DMS53 treated with DMSO at 0.1 percent for 48 hours (cell line): ENCODE measurements around the gene RXRA.

Experiments used
- DNase-seq: peaks from one replicate; lab custom pipeline; 2025; ENCODE audit not compliant: unreplicated experiment; lab: John Stamatoyannopoulos, UW

RXRA gene

GRCh38 chr9:134322781-134323241 lies 3.4 kb upstream of the RXRA start:
- DNase-seq = no peak

DNA sequence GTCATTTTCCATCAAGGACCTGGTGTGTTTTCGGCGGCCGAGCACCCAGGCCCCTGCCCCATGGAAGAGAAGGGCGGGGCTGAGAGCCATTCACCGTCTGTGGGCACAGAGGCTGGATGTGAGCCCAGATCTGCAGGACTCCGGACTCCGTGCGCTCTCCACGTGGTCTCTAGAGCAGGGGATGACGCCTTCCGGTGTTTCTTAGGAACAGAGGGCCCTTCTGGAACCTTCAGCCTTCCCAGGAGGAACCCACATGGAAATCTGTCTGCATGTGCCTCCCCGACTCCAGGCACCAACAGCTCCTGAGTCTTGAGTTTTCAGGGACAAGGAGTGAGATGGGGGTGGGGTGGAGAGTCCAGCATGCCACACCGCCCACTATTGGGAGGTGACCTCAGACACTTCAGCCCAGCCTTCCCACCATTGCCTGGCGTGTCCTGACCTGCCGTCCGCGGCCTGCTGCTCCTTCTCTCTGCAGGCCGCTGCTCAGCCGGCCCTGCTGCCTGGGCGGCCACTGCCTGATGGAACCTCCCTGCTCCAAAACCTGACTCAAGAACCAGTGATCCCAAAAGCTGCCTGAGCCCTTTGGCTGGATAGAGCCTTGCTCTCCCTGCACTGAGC lies 2.4 kb upstream of the RXRA start:
- DNase-seq = no peak

- no peak for DNase-seq
Measured at GRCh38 chr9:134324359-134325095, 1.7 kb upstream of the RXRA start.

- no peak for DNase-seq
Measured at GRCh38 chr9:134325096-134325812, 1.0 kb upstream of the RXRA start.

DNA sequence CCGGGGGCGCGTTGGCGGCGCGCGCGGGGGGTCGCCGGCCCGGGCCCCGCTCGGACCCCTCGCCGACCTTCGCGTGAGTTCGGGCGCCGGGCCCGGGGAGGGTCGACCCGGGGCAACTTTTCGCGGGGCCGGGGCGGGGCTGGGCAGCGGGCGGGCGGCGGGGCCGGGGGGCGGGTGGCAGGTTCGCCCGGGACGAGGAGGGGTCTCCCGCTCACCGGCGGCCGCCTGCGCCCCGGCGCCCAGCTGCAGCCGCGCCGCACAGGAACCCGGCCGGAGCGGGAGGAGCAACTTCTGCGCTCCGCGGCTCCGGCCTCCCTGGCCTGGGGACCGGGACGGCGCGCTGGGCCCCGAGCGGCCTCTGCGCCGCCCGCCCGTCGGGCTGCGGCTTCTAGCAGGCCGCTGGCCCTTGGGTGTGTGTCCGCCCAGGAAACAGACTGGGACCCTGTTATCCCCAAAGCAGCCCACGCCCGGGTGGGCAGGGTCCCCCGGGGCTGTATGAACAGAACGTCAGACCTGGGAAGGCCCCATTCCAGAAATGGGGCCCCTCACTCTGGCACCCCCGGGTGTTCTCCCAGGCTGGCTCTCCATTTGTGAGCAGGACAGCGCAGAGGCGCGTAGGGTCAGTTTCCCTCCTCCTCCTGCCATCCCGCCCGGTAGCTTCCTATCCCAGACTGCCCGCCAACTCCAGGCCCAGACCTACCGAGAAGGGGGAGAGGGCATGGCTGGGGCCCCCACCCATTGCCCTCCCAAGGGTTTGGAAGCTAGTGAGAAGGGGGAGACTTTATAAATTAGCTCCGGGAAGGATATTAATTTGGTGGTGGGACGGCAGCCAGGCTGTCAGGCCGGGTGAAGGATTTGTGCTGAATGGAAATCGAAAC lies 708 bp downstream of the RXRA start:
- no peak for DNase-seq

GRCh38 chr9:134327671-134328231 lies 1.5 kb downstream of the RXRA start:
- no peak for DNase-seq

DNA sequence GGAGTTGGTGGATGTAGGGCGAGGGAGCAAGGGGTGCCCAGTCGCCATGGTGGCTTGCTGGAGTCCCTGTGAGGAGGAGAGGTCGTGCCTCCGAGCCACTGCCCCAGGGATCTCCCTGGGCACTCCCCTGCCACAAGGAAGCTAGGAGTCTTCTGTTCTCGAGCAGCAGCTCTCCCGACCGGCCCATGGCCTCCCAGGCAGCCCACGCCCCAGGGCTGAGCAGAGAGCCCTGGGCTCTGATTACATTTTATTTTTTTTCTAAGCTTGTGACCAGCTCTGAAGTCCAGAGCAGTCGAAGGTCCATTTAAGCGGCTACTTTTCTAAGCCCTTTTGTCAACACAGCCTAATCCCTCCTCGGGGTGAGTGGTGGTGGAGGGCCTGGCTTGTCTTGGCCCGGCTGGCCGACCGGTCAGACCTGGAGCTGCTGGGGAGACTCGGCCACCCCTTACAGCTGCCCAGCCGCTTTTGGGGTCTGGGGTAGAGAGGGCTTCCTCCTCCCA lies 2.1 kb downstream of the RXRA start:
- DNase-seq = no peak

DNA sequence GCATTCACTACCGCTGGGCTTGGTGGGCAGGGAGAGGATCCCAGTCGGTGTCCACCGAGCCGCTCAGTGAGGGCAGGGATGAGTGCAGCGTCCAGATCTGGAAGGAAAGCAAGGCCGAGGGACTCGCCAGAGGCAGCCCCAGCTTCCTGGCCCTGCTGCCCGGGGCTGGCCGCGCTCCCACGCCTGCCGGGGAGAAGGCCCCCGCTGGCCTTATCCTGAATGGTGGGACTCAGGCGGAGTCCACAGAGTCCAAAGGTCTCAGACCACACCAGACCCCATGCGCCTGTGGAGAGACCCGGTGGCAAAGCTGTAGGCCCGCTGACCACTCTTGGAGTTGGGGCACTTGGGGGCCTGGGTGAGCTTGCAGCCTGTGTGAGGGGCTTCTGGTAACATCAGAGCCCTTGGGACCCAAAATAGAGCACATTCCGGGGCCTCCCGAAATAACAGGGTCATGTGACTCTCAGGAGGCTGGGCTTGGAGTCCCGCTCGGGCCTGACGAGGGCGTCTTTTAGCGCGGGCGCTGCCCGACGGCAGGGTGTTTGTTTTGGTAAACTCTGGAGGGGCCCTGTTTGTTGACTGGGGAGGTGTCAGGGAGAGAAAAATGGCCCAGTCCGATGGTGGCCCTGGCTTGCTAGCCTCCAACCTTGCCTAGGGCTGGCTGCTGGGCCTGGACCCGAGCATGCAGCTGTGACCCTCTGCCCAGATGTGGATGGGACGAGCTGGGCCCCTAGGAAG lies 2.8 kb downstream of the RXRA start:
- no peak for DNase-seq

- DNase-seq = no peak
Measured at GRCh38 chr9:134329576-134329855, 3.3 kb downstream of the RXRA start.

DNA sequence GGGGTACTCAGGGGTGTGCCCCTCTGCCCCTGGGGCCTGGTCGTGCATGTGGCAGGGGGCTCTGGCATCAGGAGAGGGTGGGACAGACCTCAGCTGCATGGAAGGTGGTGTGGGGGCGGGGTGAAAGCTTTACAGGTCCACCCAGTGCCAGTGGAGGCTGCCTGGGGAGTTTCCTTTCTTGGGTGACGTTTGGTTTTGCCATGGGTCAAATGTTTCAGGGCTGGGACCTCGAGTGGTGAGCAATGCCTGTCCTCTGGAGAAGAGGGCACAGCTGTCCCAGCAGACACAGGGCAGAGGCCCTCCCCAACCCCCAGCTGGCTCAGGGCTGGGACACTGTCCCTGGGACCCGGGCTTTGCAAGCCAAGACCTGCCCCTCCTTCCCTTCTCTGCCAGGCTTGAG lies 3.6 kb downstream of the RXRA start:
- no peak for DNase-seq

DNA sequence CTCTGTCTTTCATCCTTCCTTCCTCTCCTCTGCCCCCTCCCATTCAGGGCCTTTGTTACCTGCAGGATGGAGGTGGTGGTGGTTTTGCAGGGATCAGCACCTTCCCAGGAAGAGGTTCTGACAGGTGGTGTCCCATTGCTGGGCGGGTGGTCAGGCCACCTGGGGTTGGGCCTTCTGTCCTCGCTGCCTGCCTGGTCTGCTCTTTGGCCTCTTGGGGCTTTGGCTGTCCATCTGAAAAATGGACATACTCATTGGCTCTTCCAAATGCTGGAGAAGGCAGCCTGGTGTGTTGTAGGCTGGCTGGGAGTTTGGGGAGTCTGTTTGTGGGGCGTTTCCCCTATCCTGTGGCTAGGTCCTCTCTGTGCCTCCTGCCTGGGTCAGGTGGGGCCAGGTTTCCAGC lies 4.3 kb downstream of the RXRA start:
- no peak for DNase-seq

DNA sequence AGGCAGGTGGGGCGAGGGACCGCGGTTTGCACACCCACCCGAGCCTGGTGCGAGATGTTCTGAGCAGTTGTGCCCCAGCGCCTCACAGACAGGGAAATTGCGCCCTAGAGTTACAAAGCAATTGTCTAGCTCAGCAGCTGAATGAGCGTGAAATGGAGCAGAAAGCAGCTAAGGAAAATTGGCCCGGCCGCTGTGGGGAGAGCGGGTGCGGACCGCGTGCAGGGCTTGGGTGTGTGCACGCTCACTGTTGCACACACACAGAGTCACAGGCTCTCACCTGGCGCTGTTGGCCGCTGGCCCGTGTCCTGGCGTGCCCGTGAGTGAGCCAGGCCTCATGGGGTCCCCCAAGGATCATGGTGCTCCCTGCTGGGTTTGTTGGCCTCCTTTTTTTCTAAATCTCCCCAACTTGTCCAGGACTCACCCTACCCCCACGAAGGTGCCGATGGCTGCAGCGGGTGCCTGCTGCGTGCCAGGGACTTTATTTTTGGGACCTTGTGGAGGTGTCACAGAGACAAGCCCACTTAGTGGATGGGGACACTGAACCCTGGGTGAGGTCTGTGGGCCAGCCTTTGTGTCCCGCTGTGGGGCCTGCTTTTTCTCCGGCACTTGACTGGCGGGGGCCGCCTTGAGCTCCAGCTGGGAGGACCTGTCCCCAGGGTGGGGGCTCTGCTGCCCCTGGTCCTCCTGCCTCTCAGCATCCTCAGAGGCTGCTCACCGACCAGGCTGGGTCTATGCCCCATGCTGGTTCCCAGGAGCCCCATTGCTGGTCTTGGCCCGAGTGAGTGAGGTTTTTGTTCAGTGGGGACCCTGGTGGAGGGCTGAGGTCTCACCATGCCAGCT lies 5.2 kb downstream of the RXRA start:
- no peak for DNase-seq

GRCh38 chr9:134332266-134332665 lies 6.0 kb downstream of the RXRA start:
- no peak for DNase-seq

DNA sequence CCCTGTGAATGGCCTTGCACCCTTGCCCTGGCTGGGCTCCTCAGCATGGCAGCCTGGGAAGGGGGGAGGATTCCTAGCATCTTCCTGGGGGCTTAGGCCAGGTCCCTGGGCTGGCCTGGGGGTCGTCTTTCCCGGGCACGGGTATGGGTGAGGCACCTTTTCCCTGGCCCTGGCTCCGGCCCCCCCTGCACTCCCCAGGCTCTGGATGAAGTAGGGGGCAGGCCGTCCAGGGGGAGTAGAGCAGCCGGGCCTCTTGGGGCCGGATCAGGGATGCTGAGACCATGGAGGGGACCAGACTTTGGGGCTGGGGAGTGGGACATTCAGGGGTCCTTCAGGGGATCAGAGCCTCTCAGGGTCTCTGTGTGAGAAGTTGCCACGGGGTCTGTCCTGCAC lies 6.6 kb downstream of the RXRA start:
- DNase-seq = no peak

- no peak for DNase-seq
Measured at GRCh38 chr9:134333234-134333873, 7.1 kb downstream of the RXRA start.

DNA sequence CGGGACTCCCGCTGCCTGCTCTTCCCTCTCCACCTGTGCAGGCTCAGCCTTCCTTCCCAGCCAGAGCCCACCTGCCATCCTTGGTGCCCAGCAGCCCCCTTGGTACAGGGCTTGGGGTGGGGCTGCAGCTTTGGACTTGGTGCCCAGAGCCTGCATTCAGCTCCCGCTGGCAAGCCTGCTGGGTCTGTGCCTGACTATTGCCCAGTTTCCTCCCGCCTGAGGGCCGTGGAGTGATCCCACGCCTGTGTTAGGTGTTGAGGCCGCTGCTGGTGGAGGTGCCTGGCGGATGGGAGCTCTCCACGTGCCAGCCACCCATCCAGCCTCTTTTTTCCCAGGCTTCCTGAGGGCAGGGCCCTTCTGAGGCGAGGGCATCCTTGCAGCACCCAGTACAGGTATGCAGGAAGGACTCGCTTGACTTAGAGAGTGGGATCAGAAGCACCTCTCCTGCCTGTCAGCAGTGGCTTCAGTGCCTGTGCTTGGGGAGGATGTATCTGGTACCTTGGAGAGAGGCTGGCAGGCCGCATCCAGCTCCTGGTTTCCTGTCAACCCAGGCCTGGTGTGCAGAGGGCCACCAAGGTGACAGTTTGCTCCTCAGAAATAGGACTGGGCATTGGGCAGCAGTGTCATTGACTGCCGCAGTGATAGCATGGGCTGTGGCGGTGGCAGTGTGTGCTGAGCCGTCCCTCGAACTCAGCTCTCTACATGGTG lies 7.8 kb downstream of the RXRA start:
- no peak for DNase-seq

DNA sequence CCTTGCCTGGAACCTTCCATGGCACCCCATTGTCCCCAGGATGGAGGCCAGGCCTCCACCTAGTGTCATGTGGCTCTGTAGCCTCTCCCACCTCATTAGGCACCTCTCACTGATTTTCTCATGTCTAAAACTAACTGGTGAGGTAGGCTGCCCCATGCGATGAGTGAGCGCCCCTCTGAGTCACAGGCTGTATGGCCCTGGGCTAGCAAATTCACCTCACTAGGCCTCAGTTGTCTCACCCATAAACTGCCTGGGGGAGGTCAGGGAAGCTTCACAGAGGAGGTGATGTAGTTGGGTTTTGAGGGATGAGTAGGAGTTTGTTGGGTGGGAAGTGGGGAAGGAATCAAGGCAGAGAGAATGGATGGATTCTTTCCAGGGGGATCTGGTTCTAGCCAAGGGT lies 8.8 kb downstream of the RXRA start:
- DNase-seq = no peak

- DNase-seq = no peak
Measured at GRCh38 chr9:134335486-134336220, 9.4 kb downstream of the RXRA start.
